Mammary epithelial cell (primary cell): Measurements from ENCODE around the gene ZNF222.

Experiments
- CTCF ChIP-seq, 2 donors: IDR thresholded peaks in 1 of 2; conservative IDR thresholded peaks in 1 of 2; 2 replicates each; pipeline ENCODE4 v1.5.1; 2011 to 2012; ENCODE audit warnings: inconsistent platforms in 2 of 2, low read length in 2 of 2, mild to moderate bottlenecking in 2 of 2, control low read depth in 1 of 2, low read depth in 1 of 2; ENCODE audit not compliant: insufficient read depth in 1 of 2; ENCODE audit errors: extremely low read depth in 1 of 2
- EZH2 ChIP-seq: IDR thresholded peaks from 2 replicates; pipeline ENCODE4 v1.6.1; 2012; ENCODE audit warnings: low read length, inconsistent platforms, borderline replicate concordance

DNA sequence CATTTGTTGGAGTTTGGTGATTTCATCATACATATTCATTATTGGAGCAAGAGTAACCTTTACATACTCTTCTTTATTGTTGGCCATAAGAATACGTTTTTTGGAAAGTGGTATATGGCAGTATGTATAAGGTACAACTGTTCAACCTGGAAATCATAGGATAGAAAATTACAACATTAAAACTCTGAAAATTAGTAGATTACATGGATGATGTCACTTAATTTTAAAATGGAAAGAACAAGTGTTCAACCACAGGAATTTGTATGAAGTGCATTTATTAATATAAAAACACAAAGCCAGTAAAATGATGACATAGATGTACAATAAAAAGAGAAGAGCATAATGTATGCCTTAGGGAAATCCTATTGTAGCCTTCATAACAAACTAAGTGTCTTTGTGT, 48.4 kb upstream of the ZNF222 start:
- TF ChIP-seq CTCF (conservative IDR thresholded peaks at IDR 0.05 in 1 of 2, IDR thresholded peaks at IDR 0.05 in 1 of 2; ENCODE audit: extremely low read depth in 1 of 2, insufficient read depth in 1 of 2, low read depth in 1 of 2, low read length in 2 of 2): no peak
- no peak for TF ChIP-seq EZH2
